K562 (cell line): ENCODE results near the gene RNF25. TPM values are rescaled to one million over a fixed set of nuclear protein-coding genes. Genes with fewer than 3 reads are reported as not detected.

Experiments
- CCAR2 ChIP-seq: fragments of 200-400 bp; formaldehyde crosslinking; IDR thresholded peaks from 2 replicates; pipeline ENCODE4 v1.6.1; 2017; ENCODE audit warnings: mild to moderate bottlenecking, low read depth, low read length
- DPF2 ChIP-seq: fragments of 450-650 bp; IDR thresholded peaks from 2 replicates; pipeline ENCODE4 v1.6.1; 2016
- ETV5 ChIP-seq: sonication (generic); formaldehyde crosslinking; IDR thresholded peaks from 2 replicates; pipeline ENCODE4 v1.4.0; 2020; ENCODE audit warnings: low read depth, mild to moderate bottlenecking, missing genetic modification reagents
- FOSL1 ChIP-seq: fragments of 200-800 bp; sonication (Bioruptor generic); conservative IDR thresholded peaks from 2 replicates; pipeline ENCODE4 v1.6.1; 2016; ENCODE audit warnings: missing genetic modification characterization, missing compliant biosample characterization
- JUN ChIP-seq, 2 experiments: sonication (generic) in 1 of 2; formaldehyde crosslinking in 1 of 2; IDR thresholded peaks; 2 replicates each; pipeline versions ENCODE4 v1.6.1 to v1.8.0; 2012 to 2022; ENCODE audit warnings: borderline replicate concordance in 2 of 2, mild to moderate bottlenecking in 2 of 2, improper control_type of control experiment in 1 of 2, low read depth in 1 of 2, low read length in 1 of 2, missing genetic modification reagents in 1 of 2
- MEIS2 ChIP-seq: fragments of 450-650 bp; IDR thresholded peaks from 2 replicates; pipeline ENCODE4 v1.6.1; 2014; ENCODE audit warnings: mild to moderate bottlenecking; ENCODE audit not compliant: partially characterized antibody
- MTA1 ChIP-seq: fragments of 450-650 bp; IDR thresholded peaks from 2 replicates; pipeline ENCODE4 v1.6.1; 2017; ENCODE audit warnings: borderline replicate concordance
- MYC ChIP-seq, 2 experiments: fragments of 250-450 bp in 1 of 2; sonication (Bioruptor Pico) in 1 of 2; IDR thresholded peaks; 2 replicates each; pipeline versions ENCODE4 v1.5.1 to v1.6.1; 2012 to 2021; ENCODE audit warnings: low read depth in 2 of 2, borderline replicate concordance in 1 of 2, improper control_type of control experiment in 1 of 2, low read length in 1 of 2, mild to moderate bottlenecking in 1 of 2, moderate library complexity in 1 of 2
- SMARCA4 ChIP-seq: fragments of 450-650 bp; IDR thresholded peaks from 2 replicates; pipeline ENCODE4 v1.6.1; 2016
- SMARCE1 ChIP-seq: fragments of 450-650 bp; IDR thresholded peaks from 2 replicates; pipeline ENCODE4 v1.7.1; 2016; ENCODE audit warnings: mild to moderate bottlenecking
- SRF ChIP-seq, 2 experiments: fragments of 250-450, 450-650 bp in 1 of 2; sonication (Bioruptor Pico) in 1 of 2; sonication (generic) in 1 of 2; formaldehyde crosslinking; IDR thresholded peaks; 2 replicates each; pipeline versions ENCODE4 v1.5.0 to v1.5.1; 2020 to 2022; ENCODE audit warnings: mild to moderate bottlenecking in 1 of 2, missing genetic modification reagents in 1 of 2
- TAF15 ChIP-seq: fragments of 200-400 bp; formaldehyde crosslinking; IDR thresholded peaks from 2 replicates; pipeline ENCODE4 v1.6.1; 2017; ENCODE audit warnings: mild to moderate bottlenecking, low read depth, low read length, moderate library complexity
- U2AF1 ChIP-seq: fragments of 200-400 bp; formaldehyde crosslinking; optimal IDR thresholded peaks from 2 replicates; pipeline ENCODE3; 2017; ENCODE audit warnings: mild to moderate bottlenecking, low read depth, low read length, moderate library complexity
- polyA plus RNA-seq, 8 experiments: library from polyadenylated mRNA; depleted of rRNA in 4 of 8; stranded (reverse) in 5 of 8; unstranded in 3 of 8; fragments of >200 nt; fragmentation: Nextera tagmentation in 2 of 8; fragmentation: Illumina TruSeq in 1 of 8; extraction: Ambion mirVana in 2 of 8; extraction: Trizol in 1 of 8; gene quantifications; 2 replicates each; pipeline versions ENCODE4 v1.2.1 to v1.2.3, GENCODE V29; 2011 to 2014; ENCODE audit warnings: inconsistent platforms in 1 of 8, missing spikeins in 1 of 8
- total RNA-seq, 7 experiments: library from RNA; depleted of rRNA in 6 of 7; stranded (reverse); fragments of >200 nt in 6 of 7; fragmentation: Illumina TruSeq in 2 of 7; extraction: Trizol in 2 of 7; gene quantifications; 2 replicates each; pipeline versions ENCODE4 v1.2.1 to v1.2.3, GENCODE V29; 2011 to 2021; ENCODE audit warnings: low replicate concordance in 1 of 7
- TF ChIP-seq, protein P1 (sequence below): fragments of 450-650 bp; IDR thresholded peaks from 2 replicates; pipeline ENCODE4 v1.7.1; 2018; ENCODE audit warnings: mild to moderate bottlenecking, low read depth; ENCODE audit not compliant: partially characterized antibody
- TF ChIP-seq, protein P2 (sequence below), 3 experiments: fragments of 200-800 bp in 1 of 3; fragments of 250-450 bp in 1 of 3; fragments of 450-650 bp in 1 of 3; sonication (Bioruptor Pico) in 1 of 3; sonication (Bioruptor generic) in 1 of 3; formaldehyde crosslinking in 1 of 3; IDR thresholded peaks; 2 replicates each; pipeline versions ENCODE4 v1.6.1 to v1.8.0; 2016 to 2022; ENCODE audit warnings: mild to moderate bottlenecking in 2 of 3, missing genetic modification characterization in 2 of 3, missing compliant biosample characterization in 1 of 3, moderate library complexity in 1 of 3

The RNF25 gene
- total and polyA plus RNA-seq, 9 of the 15 experiments (the other 6 are each of a cell fraction or from before 2014, with no cell fraction given) = 2.3 to 49.8 (median 20.5) TPM

- TF ChIP-seq U2AF1 = no peak
- TF ChIP-seq, protein P1, sequence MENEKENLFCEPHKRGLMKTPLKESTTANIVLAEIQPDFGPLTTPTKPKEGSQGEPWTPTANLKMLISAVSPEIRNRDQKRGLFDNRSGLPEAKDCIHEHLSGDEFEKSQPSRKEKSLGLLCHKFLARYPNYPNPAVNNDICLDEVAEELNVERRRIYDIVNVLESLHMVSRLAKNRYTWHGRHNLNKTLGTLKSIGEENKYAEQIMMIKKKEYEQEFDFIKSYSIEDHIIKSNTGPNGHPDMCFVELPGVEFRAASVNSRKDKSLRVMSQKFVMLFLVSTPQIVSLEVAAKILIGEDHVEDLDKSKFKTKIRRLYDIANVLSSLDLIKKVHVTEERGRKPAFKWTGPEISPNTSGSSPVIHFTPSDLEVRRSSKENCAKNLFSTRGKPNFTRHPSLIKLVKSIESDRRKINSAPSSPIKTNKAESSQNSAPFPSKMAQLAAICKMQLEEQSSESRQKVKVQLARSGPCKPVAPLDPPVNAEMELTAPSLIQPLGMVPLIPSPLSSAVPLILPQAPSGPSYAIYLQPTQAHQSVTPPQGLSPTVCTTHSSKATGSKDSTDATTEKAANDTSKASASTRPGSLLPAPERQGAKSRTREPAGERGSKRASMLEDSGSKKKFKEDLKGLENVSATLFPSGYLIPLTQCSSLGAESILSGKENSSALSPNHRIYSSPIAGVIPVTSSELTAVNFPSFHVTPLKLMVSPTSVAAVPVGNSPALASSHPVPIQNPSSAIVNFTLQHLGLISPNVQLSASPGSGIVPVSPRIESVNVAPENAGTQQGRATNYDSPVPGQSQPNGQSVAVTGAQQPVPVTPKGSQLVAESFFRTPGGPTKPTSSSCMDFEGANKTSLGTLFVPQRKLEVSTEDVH = no peak
- TF ChIP-seq SMARCA4 = 0 out of 2 replicates have a peak, but pooled peaks have one; percentile 27
- no peak for TF ChIP-seq MYC (IDR thresholded peaks at IDR 0.05; ENCODE audit: low read depth, low read length)
- no peak for TF ChIP-seq MYC (CRISPR knock-in tag; IDR thresholded peaks at IDR 0.05; ENCODE audit: borderline replicate concordance, low read depth)
- no peak for TF ChIP-seq ETV5 (CRISPR knock-in tag)
- 0 out of 2 replicates have a peak, but pooled peaks have one; percentile 57 for TF ChIP-seq JUN (IDR thresholded peaks at IDR 0.05; ENCODE audit: borderline replicate concordance, low read depth, low read length)
- no peak for TF ChIP-seq JUN (CRISPR knock-in tag; IDR thresholded peaks at IDR 0.05; ENCODE audit: borderline replicate concordance)
- no peak for TF ChIP-seq CCAR2
- peak; percentile 75 for TF ChIP-seq FOSL1 (tag)
- TF ChIP-seq MTA1 = no peak
- no peak for TF ChIP-seq TAF15
- TF ChIP-seq SRF (CRISPR knock-in tag; IDR thresholded peaks at IDR 0.05) = no peak
- TF ChIP-seq, protein P2, sequence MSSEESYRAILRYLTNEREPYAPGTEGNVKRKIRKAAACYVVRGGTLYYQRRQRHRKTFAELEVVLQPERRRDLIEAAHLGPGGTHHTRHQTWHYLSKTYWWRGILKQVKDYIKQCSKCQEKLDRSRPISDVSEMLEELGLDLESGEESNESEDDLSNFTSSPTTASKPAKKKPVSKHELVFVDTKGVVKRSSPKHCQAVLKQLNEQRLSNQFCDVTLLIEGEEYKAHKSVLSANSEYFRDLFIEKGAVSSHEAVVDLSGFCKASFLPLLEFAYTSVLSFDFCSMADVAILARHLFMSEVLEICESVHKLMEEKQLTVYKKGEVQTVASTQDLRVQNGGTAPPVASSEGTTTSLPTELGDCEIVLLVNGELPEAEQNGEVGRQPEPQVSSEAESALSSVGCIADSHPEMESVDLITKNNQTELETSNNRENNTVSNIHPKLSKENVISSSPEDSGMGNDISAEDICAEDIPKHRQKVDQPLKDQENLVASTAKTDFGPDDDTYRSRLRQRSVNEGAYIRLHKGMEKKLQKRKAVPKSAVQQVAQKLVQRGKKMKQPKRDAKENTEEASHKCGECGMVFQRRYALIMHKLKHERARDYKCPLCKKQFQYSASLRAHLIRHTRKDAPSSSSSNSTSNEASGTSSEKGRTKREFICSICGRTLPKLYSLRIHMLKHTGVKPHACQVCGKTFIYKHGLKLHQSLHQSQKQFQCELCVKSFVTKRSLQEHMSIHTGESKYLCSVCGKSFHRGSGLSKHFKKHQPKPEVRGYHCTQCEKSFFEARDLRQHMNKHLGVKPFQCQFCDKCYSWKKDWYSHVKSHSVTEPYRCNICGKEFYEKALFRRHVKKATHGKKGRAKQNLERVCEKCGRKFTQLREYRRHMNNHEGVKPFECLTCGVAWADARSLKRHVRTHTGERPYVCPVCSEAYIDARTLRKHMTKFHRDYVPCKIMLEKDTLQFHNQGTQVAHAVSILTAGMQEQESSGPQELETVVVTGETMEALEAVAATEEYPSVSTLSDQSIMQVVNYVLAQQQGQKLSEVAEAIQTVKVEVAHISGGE (CRISPR knock-in tag; IDR thresholded peaks at IDR 0.05) = no peak
- peak; percentile 42; the same call in 1 of the 2 replicates for TF ChIP-seq DPF2
- TF ChIP-seq MEIS2 = peak; percentile 84
- 0 out of 2 replicates have a peak, but pooled peaks have one; percentile 44 for TF ChIP-seq SMARCE1
Observed at GRCh38 chr2:218717262-218717661, 45.5 kb upstream of the RNF25 start (continued).
